Stomach smooth muscle (tissue), 2 donors: ENCODE results near the gene NTNG1.

ENCODE experiments used
- H3K27ac ChIP-seq: one replicate; pipeline ENCODE4 v1.7.0; 2013; ENCODE audit warnings: mild to moderate bottlenecking, low read length, inconsistent platforms
- H3K27me3 ChIP-seq, 2 donors: one replicate each; pipeline ENCODE4 v1.7.0; 2013; ENCODE audit warnings: low read length in 2 of 2; ENCODE audit not compliant: insufficient read depth in 2 of 2, control insufficient read depth in 1 of 2
- H3K36me3 ChIP-seq, 2 donors: one replicate each; pipeline ENCODE4 v1.7.0; 2013; ENCODE audit warnings: low read length in 2 of 2; ENCODE audit not compliant: control insufficient read depth in 2 of 2, insufficient read depth in 2 of 2
- H3K4me1 ChIP-seq: one replicate; pipeline ENCODE4 v1.7.0; 2013; ENCODE audit warnings: low read length; ENCODE audit not compliant: control insufficient read depth, insufficient read depth
- H3K4me3 ChIP-seq, 2 donors: one replicate each; pipeline ENCODE4 v1.7.0; 2013; ENCODE audit warnings: low read length in 2 of 2
- H3K9ac ChIP-seq, 2 donors: one replicate each; pipeline ENCODE4 v1.7.0; 2013; ENCODE audit warnings: low read length in 2 of 2, mild to moderate bottlenecking in 1 of 2
- H3K9me3 ChIP-seq, 2 donors: one replicate each; pipeline ENCODE4 v1.7.0; 2013; ENCODE audit warnings: low read length in 2 of 2; ENCODE audit not compliant: control insufficient read depth in 2 of 2
- donor health status: healthy.
- donor health status: Pancreatic carcinoma.

The NTNG1 gene

DNA sequence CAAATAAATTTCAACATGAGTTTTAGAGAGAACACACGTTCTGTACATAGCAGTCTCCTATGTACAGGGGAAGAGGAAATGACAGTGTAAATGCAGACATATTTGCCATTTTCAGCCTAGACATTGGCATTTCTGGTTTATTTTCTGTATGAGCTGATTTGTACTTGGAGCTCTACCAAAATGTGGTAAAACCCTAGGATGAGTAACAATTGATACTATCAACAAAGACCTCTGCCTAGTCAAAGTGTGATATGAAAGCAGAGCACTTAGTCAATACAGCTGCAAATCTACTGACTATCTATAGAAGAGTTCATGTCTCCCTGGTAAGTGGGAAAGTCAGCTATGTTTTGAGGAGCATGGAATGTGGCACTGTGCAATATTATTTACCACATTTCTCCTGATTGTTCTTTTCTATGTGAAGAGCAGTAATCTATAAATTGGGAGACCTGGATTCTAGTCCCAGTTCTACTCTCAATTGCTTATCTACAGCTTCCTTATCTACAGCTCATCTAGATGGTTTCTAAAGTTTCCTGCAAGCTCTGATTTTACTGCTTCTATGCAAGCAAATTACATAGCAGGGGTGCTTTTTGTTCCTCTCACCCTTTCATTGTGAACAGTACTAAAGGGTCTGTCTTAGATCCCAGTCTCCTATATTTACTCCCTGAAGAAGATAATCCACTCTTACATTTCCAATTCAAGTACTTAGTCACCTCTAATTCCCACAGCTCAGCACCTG is 334.2 kb downstream of the NTNG1 start:
- peaks cover 0 to 4% of the 10 kb centered on the region in 2 donors for H3K27me3 ChIP-seq
- H3K4me3 ChIP-seq, result no peak overlapping the region
- H3K9me3 ChIP-seq, result no peaks in the 10 kb centered on the region
- H3K36me3 ChIP-seq, result no peaks in the 10 kb centered on the region
- H3K9ac ChIP-seq, result no peak overlapping the region
- no peaks in the 10 kb centered on the region for H3K4me1 ChIP-seq
- no peak overlapping the region for H3K27ac ChIP-seq

DNA sequence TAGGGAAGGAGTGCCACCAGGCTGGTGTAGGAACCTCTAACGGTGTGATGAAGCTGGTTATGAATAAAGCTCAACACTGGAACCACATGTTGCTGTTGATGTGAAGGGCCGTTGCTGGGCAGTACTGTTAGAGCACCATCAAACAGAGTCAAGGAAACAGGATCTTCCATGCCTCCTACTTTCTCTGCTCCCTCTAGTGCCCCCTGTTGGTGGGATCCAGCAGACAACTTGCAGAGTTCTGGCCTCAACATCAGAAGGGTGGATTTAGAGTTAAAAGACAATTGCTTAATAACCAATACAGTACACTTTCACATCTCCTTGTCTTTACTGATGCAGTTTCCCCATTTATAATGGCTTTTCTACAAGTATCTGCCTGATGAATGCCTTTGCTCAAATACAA is 336.4 kb downstream of the NTNG1 start:
- H3K36me3 ChIP-seq, result no peaks in the 10 kb centered on the region
- no peaks in the 10 kb centered on the region for H3K9me3 ChIP-seq
- no peak overlapping the region for H3K27ac ChIP-seq
- H3K9ac ChIP-seq, result no peak overlapping the region
- no peak overlapping the region for H3K4me3 ChIP-seq
- peaks cover 0 to 6% of the 10 kb centered on the region in 2 donors for H3K27me3 ChIP-seq
- no peaks in the 10 kb centered on the region for H3K4me1 ChIP-seq

DNA sequence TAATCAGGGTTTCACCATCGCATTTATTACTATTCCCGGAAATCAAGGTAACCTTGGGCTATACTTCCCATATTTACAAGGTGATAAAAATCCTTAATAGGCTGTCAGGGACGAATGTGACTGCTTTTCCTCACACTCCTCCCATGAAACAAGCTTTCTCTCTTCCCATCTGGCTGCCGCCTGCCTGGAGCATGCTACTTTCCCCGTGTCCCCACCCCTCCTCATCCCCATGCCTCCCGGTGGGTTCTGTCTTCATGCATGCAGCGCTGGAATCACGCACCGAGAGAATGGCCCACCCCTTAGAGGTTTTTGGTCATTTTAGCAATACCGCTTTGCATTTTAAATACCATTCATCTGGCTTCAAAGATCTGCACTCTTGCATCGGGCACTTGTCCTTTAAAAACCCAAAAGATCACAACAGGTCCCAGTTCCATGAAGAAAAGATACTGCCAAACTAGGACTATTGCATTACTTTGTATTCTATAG is 339.1 kb downstream of the NTNG1 start:
- Histone ChIP-seq H3K9ac (no peak overlapping the region), H3K36me3 (no peaks in the 10 kb centered on the region), H3K4me1 (no peaks in the 10 kb centered on the region), H3K27me3 (peaks cover 0 to 6% of the 10 kb centered on the region in 2 donors), H3K4me3 (peak overlapping the region in 1 of 2 donors; percentile 9), H3K9me3 (no peaks in the 10 kb centered on the region), H3K27ac (no peak overlapping the region)

DNA sequence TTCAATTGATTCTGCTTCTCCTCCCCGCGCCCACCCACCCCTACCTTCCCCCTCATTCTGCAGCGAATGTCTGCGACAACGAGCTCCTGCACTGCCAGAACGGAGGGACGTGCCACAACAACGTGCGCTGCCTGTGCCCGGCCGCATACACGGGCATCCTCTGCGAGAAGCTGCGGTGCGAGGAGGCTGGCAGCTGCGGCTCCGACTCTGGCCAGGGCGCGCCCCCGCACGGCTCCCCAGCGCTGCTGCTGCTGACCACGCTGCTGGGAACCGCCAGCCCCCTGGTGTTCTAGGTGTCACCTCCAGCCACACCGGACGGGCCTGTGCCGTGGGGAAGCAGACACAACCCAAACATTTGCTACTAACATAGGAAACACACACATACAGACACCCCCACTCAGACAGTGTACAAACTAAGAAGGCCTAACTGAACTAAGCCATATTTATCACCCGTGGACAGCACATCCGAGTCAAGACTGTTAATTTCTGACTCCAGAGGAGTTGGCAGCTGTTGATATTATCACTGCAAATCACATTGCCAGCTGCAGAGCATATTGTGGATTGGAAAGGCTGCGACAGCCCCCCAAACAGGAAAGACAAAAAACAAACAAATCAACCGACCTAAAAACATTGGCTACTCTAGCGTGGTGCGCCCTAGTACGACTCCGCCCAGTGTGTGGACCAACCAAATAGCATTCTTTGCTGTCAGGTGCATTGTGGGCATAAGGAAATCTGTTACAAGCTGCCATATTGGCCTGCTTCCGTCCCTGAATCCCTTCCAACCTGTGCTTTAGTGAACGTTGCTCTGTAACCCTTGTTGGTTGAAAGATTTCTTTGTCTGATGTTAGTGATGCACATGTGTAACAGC is 339.9 kb downstream of the NTNG1 start:
- Histone ChIP-seq H3K27ac (no peak overlapping the region), H3K9me3 (no peaks in the 10 kb centered on the region), H3K9ac (no peak overlapping the region), H3K4me3 (peak overlapping the region; percentile 15 to 55), H3K4me1 (no peaks in the 10 kb centered on the region), H3K36me3 (no peaks in the 10 kb centered on the region), H3K27me3 (peaks cover 0 to 6% of the 10 kb centered on the region in 2 donors)

DNA sequence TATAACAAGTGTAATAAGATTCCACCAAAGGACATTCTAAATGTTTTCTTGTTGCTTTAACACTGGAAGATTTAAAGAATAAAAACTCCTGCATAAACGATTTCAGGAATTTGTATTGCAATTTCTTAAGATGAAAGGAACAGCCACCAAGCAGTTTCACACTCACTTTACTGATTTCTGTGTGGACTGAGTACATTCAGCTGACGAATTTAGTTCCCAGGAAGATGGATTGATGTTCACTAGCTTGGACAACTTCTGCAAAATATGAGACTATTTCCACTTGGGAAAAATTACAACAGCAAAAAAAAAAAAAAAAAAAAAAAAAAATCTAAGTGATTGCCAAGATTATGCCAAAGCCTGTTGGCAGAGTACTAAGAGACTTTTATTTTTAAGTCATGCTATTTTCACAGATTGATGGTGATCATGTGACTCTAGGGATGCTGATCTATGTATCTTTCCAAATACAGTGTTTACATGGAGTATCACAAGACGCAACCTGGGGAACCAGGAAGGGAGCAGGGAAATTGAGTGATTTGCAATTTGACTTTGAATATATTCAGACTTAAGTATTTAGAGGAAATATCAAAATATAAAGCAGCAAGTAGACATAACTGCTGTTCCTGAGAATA is 341.0 kb downstream of the NTNG1 start:
- peaks cover 0 to 6% of the 10 kb centered on the region in 2 donors for H3K27me3 ChIP-seq
- H3K36me3 ChIP-seq, result no peaks in the 10 kb centered on the region
- H3K9me3 ChIP-seq, result no peaks in the 10 kb centered on the region
- H3K27ac ChIP-seq, result no peak overlapping the region
- no peak overlapping the region for H3K9ac ChIP-seq
- no peaks in the 10 kb centered on the region for H3K4me1 ChIP-seq
- H3K4me3 ChIP-seq, result no peak overlapping the region

DNA sequence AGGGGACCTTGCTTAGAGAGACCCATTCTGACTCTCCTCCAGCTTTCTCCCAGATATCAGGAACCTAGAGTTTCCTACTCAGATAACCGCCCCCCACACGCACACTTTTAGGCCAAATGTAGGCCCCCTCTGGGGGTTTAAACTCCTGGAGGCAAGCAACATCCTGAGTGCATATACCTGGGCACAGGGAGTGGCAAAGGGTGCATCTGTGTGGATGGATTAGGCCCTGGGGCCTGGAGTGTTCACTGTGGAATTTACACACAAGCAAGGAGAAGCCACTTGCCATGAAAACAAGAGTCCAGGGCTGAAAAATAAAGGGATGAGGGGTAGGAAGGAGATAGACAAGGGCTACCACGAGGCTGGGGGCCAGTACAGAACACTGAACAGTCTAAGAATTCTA is 343.1 kb downstream of the NTNG1 start:
- Histone ChIP-seq H3K4me1 (no peaks in the 10 kb centered on the region), H3K27me3 (peaks cover 0 to 6% of the 10 kb centered on the region in 2 donors), H3K9me3 (no peaks in the 10 kb centered on the region), H3K27ac (no peak overlapping the region), H3K9ac (no peak overlapping the region), H3K36me3 (no peaks in the 10 kb centered on the region), H3K4me3 (no peak overlapping the region)

DNA sequence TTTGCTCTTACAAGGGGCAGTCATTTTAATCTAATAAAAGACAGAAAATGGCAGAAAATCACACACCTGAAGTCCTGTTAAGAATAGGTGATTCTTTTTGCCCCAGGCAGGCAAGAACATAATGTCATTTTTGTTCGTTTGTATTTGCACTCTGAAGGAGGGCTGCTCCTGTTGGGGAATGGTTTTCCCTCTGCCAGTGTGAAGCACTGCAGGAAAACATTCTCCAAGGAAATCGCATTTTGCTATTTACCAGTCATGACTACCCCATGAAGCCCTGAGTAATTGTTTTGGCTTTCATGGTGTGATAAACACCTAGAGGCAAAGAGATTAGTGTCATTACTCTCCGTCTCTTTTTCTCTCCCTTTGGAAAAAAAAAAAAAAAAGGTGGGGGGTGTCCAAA is 345.5 kb downstream of the NTNG1 start:
- Histone ChIP-seq H3K4me1 (no peaks in the 10 kb centered on the region), H3K27me3 (no peaks in the 10 kb centered on the region), H3K9me3 (no peaks in the 10 kb centered on the region), H3K9ac (no peak overlapping the region), H3K36me3 (no peaks in the 10 kb centered on the region), H3K4me3 (no peak overlapping the region), H3K27ac (no peak overlapping the region)

DNA sequence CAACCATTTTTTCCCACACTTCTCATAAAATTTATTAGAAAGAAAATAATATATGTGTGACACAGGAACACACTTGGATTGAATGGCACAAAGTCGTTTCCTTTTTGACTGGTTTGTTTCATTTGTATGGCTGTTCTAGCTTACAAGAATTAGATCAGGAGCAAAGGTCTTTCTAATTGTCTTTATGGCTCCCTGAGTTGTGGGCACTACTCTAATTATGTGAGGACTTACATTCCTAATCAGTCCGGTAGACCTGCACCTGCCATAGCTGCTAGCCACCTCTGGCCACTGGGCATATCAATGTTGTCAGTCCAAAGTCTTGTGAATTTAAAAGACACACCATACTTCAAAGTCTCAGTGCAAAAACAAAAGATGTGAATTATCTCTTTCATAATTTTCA is 346.7 kb downstream of the NTNG1 start:
- no peak overlapping the region for H3K9ac ChIP-seq

DNA sequence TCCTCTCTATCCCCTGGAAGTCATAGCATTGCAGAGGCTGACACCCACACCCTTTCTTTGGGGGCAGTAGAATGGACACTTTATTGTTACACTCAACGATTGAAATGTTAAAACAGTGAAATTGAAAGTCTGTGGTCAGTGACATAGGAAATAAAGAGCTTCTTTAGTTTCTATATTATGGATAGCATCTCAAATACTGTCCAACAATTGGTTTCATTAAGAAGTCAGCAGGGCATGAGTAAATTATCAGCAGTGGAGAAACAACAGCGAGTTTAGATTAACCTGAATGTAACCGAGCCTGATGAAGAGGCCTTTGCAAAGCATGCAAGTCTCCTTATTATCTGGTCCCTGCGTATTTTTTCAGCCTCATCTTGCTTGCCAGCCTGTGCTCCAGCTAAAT is 350.7 kb downstream of the NTNG1 start:
- no peak overlapping the region for H3K4me3 ChIP-seq
- no peaks in the 10 kb centered on the region for H3K36me3 ChIP-seq
- no peak overlapping the region for H3K27ac ChIP-seq
- no peaks in the 10 kb centered on the region for H3K27me3 ChIP-seq
- H3K4me1 ChIP-seq, result no peaks in the 10 kb centered on the region
- no peak overlapping the region for H3K9ac ChIP-seq
- H3K9me3 ChIP-seq, result no peaks in the 10 kb centered on the region

More for the DNA sequence above, 346.7 kb downstream of the NTNG1 start:
- Histone ChIP-seq H3K4me3 (no peak overlapping the region), H3K9me3 (no peaks in the 10 kb centered on the region), H3K36me3 (no peaks in the 10 kb centered on the region), H3K27ac (no peak overlapping the region), H3K4me1 (no peaks in the 10 kb centered on the region), H3K27me3 (no peaks in the 10 kb centered on the region)

DNA sequence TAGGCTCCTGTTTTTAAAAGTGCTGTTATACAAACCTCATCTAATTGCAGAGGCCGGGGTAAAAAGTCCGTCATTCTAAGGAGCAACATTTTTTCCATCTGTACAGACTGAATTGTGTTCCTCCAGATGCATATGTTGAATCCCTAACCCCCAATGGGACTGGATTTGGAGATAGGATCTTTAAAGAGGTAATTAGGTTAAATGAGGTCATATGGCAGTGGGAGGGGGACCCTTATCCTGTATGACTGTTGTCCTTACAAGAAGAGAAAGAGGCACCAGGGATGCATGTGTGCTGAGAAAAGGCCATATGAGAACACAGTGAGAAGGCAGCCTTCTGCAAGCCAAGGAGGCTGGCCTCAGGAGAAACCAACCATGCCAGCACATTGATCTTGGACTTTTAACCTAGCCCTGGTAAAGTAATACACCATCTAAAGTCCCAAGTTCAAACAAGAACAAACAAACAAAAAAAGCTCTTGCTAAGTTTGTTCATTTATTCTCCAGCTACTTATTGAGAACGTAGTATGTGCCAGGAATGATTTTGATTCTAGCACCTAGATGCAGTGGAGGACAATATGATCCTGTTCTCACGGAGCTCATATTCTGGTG is 352.4 kb downstream of the NTNG1 start:
- H3K4me3 ChIP-seq, result no peak overlapping the region
- no peaks in the 10 kb centered on the region for H3K36me3 ChIP-seq
- no peaks in the 10 kb centered on the region for H3K4me1 ChIP-seq

More for the DNA sequence above, 352.4 kb downstream of the NTNG1 start:
- H3K9me3 ChIP-seq, result no peaks in the 10 kb centered on the region
- no peaks in the 10 kb centered on the region for H3K27me3 ChIP-seq
- no peak overlapping the region for H3K27ac ChIP-seq
- H3K9ac ChIP-seq, result no peak overlapping the region
